ENCODE measurements around the gene SETD7.

DNA sequence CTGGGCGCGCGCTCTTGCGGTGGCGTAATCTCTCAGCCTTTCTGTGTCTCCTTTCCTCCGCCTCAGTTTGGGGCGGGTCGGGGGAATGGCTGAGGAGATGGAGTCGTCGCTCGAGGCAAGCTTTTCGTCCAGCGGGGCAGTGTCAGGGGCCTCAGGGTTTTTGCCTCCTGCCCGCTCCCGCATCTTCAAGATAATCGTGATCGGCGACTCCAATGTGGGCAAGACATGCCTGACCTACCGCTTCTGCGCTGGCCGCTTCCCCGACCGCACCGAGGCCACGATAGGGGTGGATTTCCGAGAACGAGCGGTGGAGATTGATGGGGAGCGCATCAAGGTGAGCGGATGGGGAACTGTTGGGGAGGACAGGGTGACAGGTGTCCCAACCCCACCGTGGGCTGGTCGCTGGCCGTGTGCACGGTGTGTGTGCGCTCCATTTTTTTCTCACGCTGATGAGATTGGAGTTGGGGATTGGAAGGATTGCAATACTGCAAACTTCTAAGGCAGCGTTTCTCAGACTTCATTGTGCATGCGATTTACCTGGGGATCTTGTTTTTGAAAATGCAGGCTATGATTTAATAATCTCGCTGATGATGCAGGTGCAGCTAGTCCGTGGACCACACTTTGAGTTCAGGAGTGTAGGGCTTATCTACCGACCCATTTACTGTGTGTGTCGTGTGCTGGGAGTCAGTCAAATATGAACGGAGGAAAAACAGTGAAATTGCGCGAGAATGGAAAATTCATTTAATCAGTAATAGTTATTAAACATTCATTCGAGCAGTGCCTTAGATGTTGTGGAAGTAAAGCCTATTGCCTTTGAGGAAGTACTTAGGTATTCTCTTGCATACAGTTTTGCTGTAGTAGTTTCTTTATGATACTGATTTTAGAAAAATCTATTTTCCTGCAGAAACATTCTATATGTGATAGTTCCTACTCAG is 101.6 kb downstream of the SETD7 start, which contains the start of gene RAB33B:
- TF ChIP-seq, protein P1, sequence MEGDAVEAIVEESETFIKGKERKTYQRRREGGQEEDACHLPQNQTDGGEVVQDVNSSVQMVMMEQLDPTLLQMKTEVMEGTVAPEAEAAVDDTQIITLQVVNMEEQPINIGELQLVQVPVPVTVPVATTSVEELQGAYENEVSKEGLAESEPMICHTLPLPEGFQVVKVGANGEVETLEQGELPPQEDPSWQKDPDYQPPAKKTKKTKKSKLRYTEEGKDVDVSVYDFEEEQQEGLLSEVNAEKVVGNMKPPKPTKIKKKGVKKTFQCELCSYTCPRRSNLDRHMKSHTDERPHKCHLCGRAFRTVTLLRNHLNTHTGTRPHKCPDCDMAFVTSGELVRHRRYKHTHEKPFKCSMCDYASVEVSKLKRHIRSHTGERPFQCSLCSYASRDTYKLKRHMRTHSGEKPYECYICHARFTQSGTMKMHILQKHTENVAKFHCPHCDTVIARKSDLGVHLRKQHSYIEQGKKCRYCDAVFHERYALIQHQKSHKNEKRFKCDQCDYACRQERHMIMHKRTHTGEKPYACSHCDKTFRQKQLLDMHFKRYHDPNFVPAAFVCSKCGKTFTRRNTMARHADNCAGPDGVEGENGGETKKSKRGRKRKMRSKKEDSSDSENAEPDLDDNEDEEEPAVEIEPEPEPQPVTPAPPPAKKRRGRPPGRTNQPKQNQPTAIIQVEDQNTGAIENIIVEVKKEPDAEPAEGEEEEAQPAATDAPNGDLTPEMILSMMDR (IDR thresholded peaks at IDR 0.05; ENCODE audit: low read length), result no peak
- no peak for TF ChIP-seq EZH2 (optimal IDR thresholded peaks at IDR 0.05; ENCODE audit: low read depth, low read length)
- no peak for TF ChIP-seq EZH2phosphoT487 (IDR thresholded peaks at IDR 0.05; ENCODE audit: low read length)

Measured in MM.1S (cell line).